HG02678 (cell line): ENCODE measurements around the gene ADCY7.

Experiments
- ATAC-seq: cut with Tn5 transposase; IDR thresholded peaks from one replicate; pipeline ENCODE4 v1.9.1; 2021; ENCODE audit warnings: mild to moderate bottlenecking, moderate library complexity; ENCODE audit not compliant: unreplicated experiment

ADCY7 gene

GRCh38 chr16:50265716-50266336 lies 525 bp upstream of the ADCY7 start:
- ATAC-seq, result no peak

- no peak for ATAC-seq
These were observed 840 bp downstream of the ADCY7 start for GRCh38 chr16:50267151-50267631.

GRCh38 chr16:50267651-50268050 lies 1.3 kb downstream of the ADCY7 start:
- ATAC-seq, result no peak

GRCh38 chr16:50268352-50268751 lies 2.0 kb downstream of the ADCY7 start:
- ATAC-seq, result no peak

- no peak for ATAC-seq
These were observed 2.8 kb downstream of the ADCY7 start for GRCh38 chr16:50269061-50269705.

- no peak for ATAC-seq
These were observed 3.6 kb downstream of the ADCY7 start for GRCh38 chr16:50269769-50270509.

GRCh38 chr16:50270510-50271147 lies 4.3 kb downstream of the ADCY7 start:
- no peak for ATAC-seq

- ATAC-seq, result no peak
These were observed 5.0 kb downstream of the ADCY7 start for GRCh38 chr16:50271148-50272041.

GRCh38 chr16:50272111-50272571 lies 5.8 kb downstream of the ADCY7 start:
- ATAC-seq, result no peak

GRCh38 chr16:50272687-50273381 lies 6.5 kb downstream of the ADCY7 start:
- ATAC-seq, result no peak

- no peak for ATAC-seq
These were observed 7.0 kb downstream of the ADCY7 start for GRCh38 chr16:50273382-50273690.

- peak; percentile 63 for ATAC-seq
These were observed 7.6 kb downstream of the ADCY7 start for GRCh38 chr16:50273888-50274325.

GRCh38 chr16:50274326-50275097 lies 8.2 kb downstream of the ADCY7 start:
- peak; percentile 48 for ATAC-seq

- ATAC-seq, result no peak
These were observed 8.7 kb downstream of the ADCY7 start for GRCh38 chr16:50275098-50275415.

GRCh38 chr16:50275428-50276325 lies 9.3 kb downstream of the ADCY7 start:
- ATAC-seq, result no peak

- no peak for ATAC-seq
These were observed 9.9 kb downstream of the ADCY7 start for GRCh38 chr16:50276326-50276640.

- ATAC-seq, result no peak
These were observed 10.6 kb downstream of the ADCY7 start for GRCh38 chr16:50276801-50277555.

- ATAC-seq, result no peak
These were observed 11.9 kb downstream of the ADCY7 start for GRCh38 chr16:50278251-50278650.
